ENCODE data around the gene IPCEF1.

IPCEF1 gene

GRCh38 chr6:154380741-154381140 lies 24.1 kb upstream of the IPCEF1 start:
- Histone ChIP-seq H3K4me3 (ENCODE audit: low read depth, low read length) (no peak overlapping the region), H3K27me3 (replicated peaks) (no peaks in the 10 kb centered on the region), H3K36me3 (replicated peaks) (no peaks in the 10 kb centered on the region), H3K27ac (no peak overlapping the region)
- DNase-seq: no peak
- in situ Hi-C loops (cut with HindIII; ENCODE audit: low pct_ligation_motif_present, low sequenced_read_pairs): no loop called here
- TF ChIP-seq CTCF (IDR thresholded peaks at IDR 0.05; ENCODE audit: low read depth, low read length, missing control alignments): no peak

- in situ Hi-C loops (cut with HindIII; ENCODE audit: low pct_ligation_motif_present, low sequenced_read_pairs): no loop called here
- no peak for TF ChIP-seq CTCF (IDR thresholded peaks at IDR 0.05; ENCODE audit: low read depth, low read length, missing control alignments)
- DNase-seq: no peak
- no peak overlapping the region for H3K27ac ChIP-seq
- H3K4me3 ChIP-seq (ENCODE audit: low read depth, low read length): no peak overlapping the region
- no peaks in the 10 kb centered on the region for H3K27me3 ChIP-seq (replicated peaks)
- H3K36me3 ChIP-seq (replicated peaks): no peaks in the 10 kb centered on the region
Measured at GRCh38 chr6:154379585-154379984, 23.0 kb upstream of the IPCEF1 start.

GRCh38 chr6:154378518-154378917 lies 21.9 kb upstream of the IPCEF1 start:
- Histone ChIP-seq H3K27ac (no peak overlapping the region), H3K27me3 (replicated peaks) (no peaks in the 10 kb centered on the region), H3K4me3 (ENCODE audit: low read depth, low read length) (no peak overlapping the region), H3K36me3 (replicated peaks) (no peaks in the 10 kb centered on the region)
- in situ Hi-C loops (cut with HindIII; ENCODE audit: low pct_ligation_motif_present, low sequenced_read_pairs): no loop called here
- TF ChIP-seq CTCF (IDR thresholded peaks at IDR 0.05; ENCODE audit: low read depth, low read length, missing control alignments): no peak
- DNase-seq: no peak

GRCh38 chr6:154377726-154378125 lies 21.1 kb upstream of the IPCEF1 start:
- in situ Hi-C loops (cut with HindIII; ENCODE audit: low pct_ligation_motif_present, low sequenced_read_pairs): no loop called here
- H3K4me3 ChIP-seq (ENCODE audit: low read depth, low read length): no peak overlapping the region
- H3K27ac ChIP-seq: no peak overlapping the region
- no peak for DNase-seq
- H3K27me3 ChIP-seq (replicated peaks): no peaks in the 10 kb centered on the region
- H3K36me3 ChIP-seq (replicated peaks): no peaks in the 10 kb centered on the region
- no peak for TF ChIP-seq CTCF (IDR thresholded peaks at IDR 0.05; ENCODE audit: low read depth, low read length, missing control alignments)

- Histone ChIP-seq H3K27me3 (replicated peaks) (no peaks in the 10 kb centered on the region), H3K36me3 (replicated peaks) (no peaks in the 10 kb centered on the region), H3K27ac (no peak overlapping the region), H3K4me3 (ENCODE audit: low read depth, low read length) (no peak overlapping the region)
- no peak for DNase-seq
- TF ChIP-seq CTCF (IDR thresholded peaks at IDR 0.05; ENCODE audit: low read depth, low read length, missing control alignments): no peak
- in situ Hi-C loops (cut with HindIII; ENCODE audit: low pct_ligation_motif_present, low sequenced_read_pairs): no loop called here
Measured at GRCh38 chr6:154373971-154374370, 17.4 kb upstream of the IPCEF1 start.

GRCh38 chr6:154371281-154371680 lies 14.7 kb upstream of the IPCEF1 start:
- no peak for DNase-seq
- in situ Hi-C loops (cut with HindIII; ENCODE audit: low pct_ligation_motif_present, low sequenced_read_pairs): no loop called here
- no peaks in the 10 kb centered on the region for H3K27me3 ChIP-seq (replicated peaks)
- TF ChIP-seq CTCF (IDR thresholded peaks at IDR 0.05; ENCODE audit: low read depth, low read length, missing control alignments): no peak
- no peaks in the 10 kb centered on the region for H3K36me3 ChIP-seq (replicated peaks)
- no peak overlapping the region for H3K4me3 ChIP-seq (ENCODE audit: low read depth, low read length)
- H3K27ac ChIP-seq: no peak overlapping the region

Measured in brain microvascular endothelial cell (primary cell).